A549 (cell line): ENCODE results near the gene FUT8. TPM values are rescaled to one million over a fixed set of nuclear protein-coding genes. Genes with fewer than 3 reads are reported as not detected.

Source experiments
- ATAC-seq, 2 experiments: fragments of 200-7000 bp in 1 of 2; fragments of >200 bp in 1 of 2; cut with Nextera tagmentation in 1 of 2; cut with Tn5 transposase in 1 of 2; 3 replicates each; pipeline versions ENCODE4 v1.8.0 to v1.9.1; 2018 to 2020; ENCODE audit warnings: mild to moderate bottlenecking in 1 of 2, moderate library complexity in 1 of 2
- CTCF ChIA-PET: fragments of 300-600 bp; sonication (Branson Sonifier 250); formaldehyde crosslinking; extraction: SDS; loops from one replicate; lab custom pipeline; 2021; ENCODE audit warnings: antibody characterized with exemption, inconsistent platforms; lab: Yijun Ruan, JAX
- POLR2A ChIA-PET: fragments of 350-600 bp; formaldehyde crosslinking; extraction: SDS; loops from one replicate; lab custom pipeline; 2021; ENCODE audit warnings: antibody characterized with exemption, inconsistent platforms; lab: Yijun Ruan, JAX
- DNase-seq, 2 experiments: peaks; one replicate each; pipeline versions ENCODE4 v3.0.0 to v3.0.0-alpha.2; 2011 to 2016; ENCODE audit warnings: low read depth in 1 of 2, low spot score in 1 of 2
- FAIRE-seq: peaks from 2 replicates; lab custom pipeline; 2011; peaks lifted over from hg19 to GRCh38; lab: Jason Lieb, UNC
- H3K27ac ChIP-seq, 2 experiments: fragments of >200 bp; sonication (Bioruptor Twin); formaldehyde crosslinking; 3 replicates each; pipeline ENCODE4 v1.5.1; 2016 to 2017
- H3K4me1 ChIP-seq: fragments of >200 bp; sonication (Bioruptor Twin); formaldehyde crosslinking; 3 replicates; pipeline ENCODE4 v1.6.1; 2016
- H3K4me2 ChIP-seq: fragments of >200 bp; sonication (Bioruptor Twin); formaldehyde crosslinking; 3 replicates; pipeline ENCODE4 v1.6.1; 2016
- H3K4me3 ChIP-seq: fragments of >200 bp; sonication (Bioruptor Twin); formaldehyde crosslinking; 3 replicates; pipeline ENCODE4 v1.5.1; 2016
- H3K9me3 ChIP-seq: fragments of >200 bp; sonication (Bioruptor Twin); formaldehyde crosslinking; 3 replicates; pipeline ENCODE4 v1.6.1; 2016
- BHLHE40 ChIP-seq: IDR thresholded peaks from 2 replicates; pipeline ENCODE4 v1.6.1; 2012; ENCODE audit warnings: low read depth, low read length, inconsistent platforms
- CBX2 ChIP-seq: fragments of 200-600 bp; sonication (generic); IDR thresholded peaks from 2 replicates; pipeline ENCODE4 v1.6.1; 2016; ENCODE audit warnings: low read depth, mild to moderate bottlenecking, borderline replicate concordance
- CBX8 ChIP-seq: fragments of 200-600 bp; sonication (generic); IDR thresholded peaks from 2 replicates; pipeline ENCODE4 v1.6.1; 2016
- EHF ChIP-seq: fragments of 250-450 bp; sonication (Bioruptor Pico); IDR thresholded peaks from 2 replicates; pipeline ENCODE4 v1.5.0; 2020; ENCODE audit warnings: mild to moderate bottlenecking
- ELK1 ChIP-seq: fragments of 150-350 bp; IDR thresholded peaks from 2 replicates; pipeline ENCODE4 v1.6.1; 2014; ENCODE audit warnings: low read depth, mild to moderate bottlenecking, low read length
- FOSL2 ChIP-seq, 2 experiments: fragments of 450-650 bp in 1 of 2; fragments of >200 bp in 1 of 2; sonication (Bioruptor Twin) in 1 of 2; formaldehyde crosslinking; IDR thresholded peaks; 2 replicates each; pipeline versions ENCODE4 v1.5.0 to v1.6.1; 2016 to 2020; ENCODE audit warnings: mild to moderate bottlenecking in 1 of 2, moderate library complexity in 1 of 2
- HDAC2 ChIP-seq: fragments of 200-600 bp; sonication (generic); IDR thresholded peaks from 2 replicates; pipeline ENCODE4 v1.6.1; 2016
- HES2 ChIP-seq: fragments of >200 bp; sonication (Bioruptor Twin); formaldehyde crosslinking; IDR thresholded peaks from 2 replicates; pipeline ENCODE4 v1.6.1; 2016
- HEYL ChIP-seq: fragments of 250-450 bp; sonication (Bioruptor Pico); IDR thresholded peaks from 2 replicates; pipeline ENCODE4 v1.8.0; 2021; ENCODE audit warnings: mild to moderate bottlenecking, moderate library complexity
- HMGXB4 ChIP-seq: fragments of 250-450 bp; sonication (Bioruptor Pico); IDR thresholded peaks from 2 replicates; pipeline ENCODE4 v1.5.0; 2021; ENCODE audit warnings: mild to moderate bottlenecking, moderate library complexity, borderline replicate concordance
- KDM5A ChIP-seq: fragments of 200-600 bp; sonication (generic); IDR thresholded peaks from 2 replicates; pipeline ENCODE4 v1.6.1; 2016; ENCODE audit warnings: antibody characterized with exemption, mild to moderate bottlenecking
- MYC ChIP-seq: IDR thresholded peaks from 2 replicates; pipeline ENCODE4 v1.6.1; 2012; ENCODE audit warnings: mild to moderate bottlenecking, inconsistent platforms, low read length, improper control_type of control experiment, borderline replicate concordance
- NFE2L2 ChIP-seq: fragments of 150-350 bp; conservative IDR thresholded peaks from 2 replicates; pipeline ENCODE4 v1.6.1; 2014; ENCODE audit warnings: low read length
- NR3C1 ChIP-seq: fragments of >200 bp; sonication (Bioruptor Twin); formaldehyde crosslinking; IDR thresholded peaks from 3 replicates; pipeline ENCODE4 v1.6.1; 2017
- POLR2A ChIP-seq: IDR thresholded peaks from 2 replicates; pipeline ENCODE4 v1.6.1; 2012; ENCODE audit warnings: mild to moderate bottlenecking, low read length
- SMC3 ChIP-seq: fragments of >200 bp; sonication (Bioruptor Twin); formaldehyde crosslinking; IDR thresholded peaks from 3 replicates; pipeline ENCODE4 v1.6.1; 2018; ENCODE audit warnings: inconsistent platforms
- ZFP36 ChIP-seq: fragments of 450-650 bp; IDR thresholded peaks from 2 replicates; pipeline ENCODE4 v1.6.1; 2014; ENCODE audit warnings: borderline replicate concordance; ENCODE audit not compliant: partially characterized antibody
- ZNF302 ChIP-seq: fragments of 250-450 bp; sonication (Bioruptor Pico); IDR thresholded peaks from 2 replicates; pipeline ENCODE4 v1.9.0; 2021; ENCODE audit warnings: inconsistent platforms, mild to moderate bottlenecking, moderate library complexity
- WGBS: methylation state at CpG from one replicate; pipeline ENCODE4 v1.1.6; 2017; ENCODE audit errors: missing lambda C conversion rate; 5-methylcytosine and 5-hydroxymethylcytosine counted together
- polyA plus RNA-seq, 4 experiments: library from polyadenylated mRNA; depleted of rRNA in 3 of 4; stranded (reverse); fragments of >200 nt; fragmentation: RNase III in 1 of 4; extraction: RNeasy Plus Mini Kit Qiagen cat#74134 plus additional on column Dnase treatment in 1 of 4; gene quantifications; 2 replicates in 3 of 4; 3 replicates in 1 of 4; pipeline ENCODE4 v1.2.3, GENCODE V29; 2011 to 2017
- TF ChIP-seq, protein P1 (sequence below): IDR thresholded peaks from 2 replicates; pipeline ENCODE4 v1.6.1; 2012

FUT8 gene
- polyA plus RNA-seq, 2 of the 4 experiments (the other 2 are of a cell fraction): 20.3 to 22.9 TPM

DNA sequence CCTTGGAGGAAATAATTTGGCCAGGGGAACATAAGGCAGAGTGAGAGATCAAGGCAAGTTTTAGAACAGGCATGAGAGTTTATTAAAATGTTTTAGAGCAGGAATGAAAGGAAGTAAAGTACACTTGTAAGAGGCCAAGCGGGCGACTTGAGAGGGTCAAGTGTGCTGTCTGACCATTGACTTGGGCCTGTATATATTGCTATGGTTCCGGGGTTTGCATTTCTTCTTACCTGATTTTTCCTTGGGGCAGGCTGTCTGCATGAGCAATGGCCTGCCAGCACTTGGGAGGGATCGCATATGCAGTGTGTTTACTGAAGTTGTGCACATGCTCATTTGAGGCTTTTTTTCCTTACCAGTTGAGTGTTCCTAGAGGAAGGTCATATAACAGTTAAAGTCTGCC, 214.8 kb downstream of the FUT8 start:
- POLR2A ChIA-PET: no interaction called here
- 90% methylated on average over 4 of the region's 4 CpGs for WGBS
- no peak for DNase-seq
- CTCF ChIA-PET: interaction anchor here (1.1 to 1.3 kb wide), 2 partner anchors 11 to 13 kb away, joined by 3 read pairs; no protein-coding TSS in a partner anchor
- Histone ChIP-seq H3K4me1 (no peaks in the 10 kb centered on the region), H3K9me3 (no peaks in the 10 kb centered on the region), H3K4me2 (no peak overlapping the region), H3K4me3 (no peak overlapping the region)
- ATAC-seq: no peak
- TF ChIP-seq NR3C1 (no peak), EHF (no peak), FOSL2 (IDR thresholded peaks at IDR 0.05) (no peak), FOSL2 (CRISPR knock-in tag; IDR thresholded peaks at IDR 0.05) (no peak), CBX8 (no peak), POLR2A (no peak), MYC (no peak), CBX2 (no peak), HES2 (no peak), HDAC2 (no peak), SMC3 (no peak), NFE2L2 (no peak)
- TF ChIP-seq, protein P1, sequence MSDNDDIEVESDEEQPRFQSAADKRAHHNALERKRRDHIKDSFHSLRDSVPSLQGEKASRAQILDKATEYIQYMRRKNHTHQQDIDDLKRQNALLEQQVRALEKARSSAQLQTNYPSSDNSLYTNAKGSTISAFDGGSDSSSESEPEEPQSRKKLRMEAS: no peak
- TF ChIP-seq, all 56 proteins: peak for 0
- FAIRE-seq: no peak
- no peak overlapping the region for H3K27ac ChIP-seq

DNA sequence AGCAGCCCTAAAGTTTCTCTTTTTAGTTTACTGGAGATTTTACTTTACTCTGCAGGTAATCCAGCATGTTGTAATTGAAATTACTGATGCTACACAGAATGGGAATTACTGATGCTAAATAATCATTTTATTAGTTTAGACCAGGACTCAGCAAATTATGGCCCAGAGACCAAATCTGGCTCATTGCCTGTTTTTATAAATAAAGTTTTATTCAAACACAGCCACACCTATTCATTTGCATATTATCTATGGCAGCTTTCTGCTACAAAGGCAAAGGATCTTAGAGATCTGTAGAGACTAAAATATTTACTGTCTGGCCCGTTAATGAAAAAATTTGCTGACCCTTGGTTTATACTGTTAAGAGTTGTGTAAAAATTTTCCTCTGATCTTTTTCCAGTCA, 216.1 kb downstream of the FUT8 start:
- CTCF ChIA-PET: no interaction called here
- Histone ChIP-seq H3K27ac (no peak overlapping the region), H3K4me3 (no peak overlapping the region), H3K9me3 (no peaks in the 10 kb centered on the region), H3K4me2 (no peak overlapping the region)
- DNase-seq (no peak), FAIRE-seq (no peak)
- WGBS: 79% methylated on average over 1 of the region's 1 CpG
- no peak for TF ChIP-seq HDAC2
- TF ChIP-seq, all 56 proteins: peak for 0
- no peaks in the 10 kb centered on the region for H3K4me1 ChIP-seq
- ATAC-seq: no peak
- POLR2A ChIA-PET: no interaction called here

DNA sequence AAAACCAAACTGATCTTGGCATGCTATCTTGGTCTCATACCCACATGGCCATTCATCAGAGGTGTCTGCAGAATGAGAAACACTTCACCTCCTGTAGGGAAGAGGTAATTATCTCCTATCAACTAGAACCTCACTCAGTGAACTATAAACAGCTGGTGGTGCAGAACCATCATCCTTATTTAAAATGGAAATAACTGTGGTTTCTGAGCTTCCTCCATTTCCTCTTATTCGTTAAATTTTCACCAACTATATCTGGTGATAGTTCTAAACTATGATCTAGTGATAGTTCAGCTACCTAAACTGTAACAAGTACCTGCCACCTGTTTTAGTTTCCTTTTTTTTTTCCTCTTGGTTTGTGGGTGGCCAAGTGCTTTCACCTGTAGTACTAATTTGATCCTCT, 218.5 kb downstream of the FUT8 start:
- DNase-seq (no peak), FAIRE-seq (no peak), ATAC-seq (no peak)
- ChIA-PET CTCF (interaction anchor here (0.6 kb wide), 1 partner anchor 459 kb away, joined by 3 read pairs; no protein-coding TSS in a partner anchor), POLR2A (no interaction called here)
- Histone ChIP-seq H3K4me1 (no peaks in the 10 kb centered on the region), H3K9me3 (0 out of 3 replicates have a peak, but pooled peaks cover 3% of the 10 kb centered on the region), H3K4me3 (no peak overlapping the region), H3K27ac (no peak overlapping the region), H3K4me2 (no peak overlapping the region)
- 61% methylated on average over 1 of the region's 1 CpG for WGBS
- TF ChIP-seq ELK1 (no peak), ZFP36 (no peak), HEYL (CRISPR knock-in tag) (no peak), KDM5A (no peak), NR3C1 (no peak), HMGXB4 (CRISPR knock-in tag) (no peak), ZNF302 (no peak), BHLHE40 (no peak)
